ENCODE data around the gene PIGR. TPM values are rescaled to one million over a fixed set of nuclear protein-coding genes. Genes with fewer than 3 reads are reported as not detected.

Gene PIGR
- polyA plus RNA-seq, 1 experiment: not detected

DNA sequence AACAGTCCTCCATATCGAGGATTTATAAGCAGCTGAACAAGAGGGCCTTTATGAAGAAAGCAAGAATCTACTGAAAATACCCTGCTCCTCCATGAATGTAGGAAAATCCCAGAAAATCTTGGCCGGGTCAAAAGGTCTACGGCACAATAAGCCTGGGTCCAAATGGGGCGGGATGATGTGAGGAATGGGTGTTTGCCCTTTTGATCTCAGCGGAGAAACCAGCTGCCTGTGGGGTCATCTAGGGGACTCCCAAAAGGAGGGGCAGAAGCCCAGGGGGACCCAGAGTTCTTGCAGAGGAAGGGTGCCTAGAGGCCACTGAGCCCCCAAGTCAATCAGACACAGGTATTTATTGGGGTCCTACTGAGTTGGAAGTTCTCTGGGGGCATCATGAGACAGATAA lies 11.4 kb upstream of the PIGR start:
- TF ChIP-seq, protein P1, sequence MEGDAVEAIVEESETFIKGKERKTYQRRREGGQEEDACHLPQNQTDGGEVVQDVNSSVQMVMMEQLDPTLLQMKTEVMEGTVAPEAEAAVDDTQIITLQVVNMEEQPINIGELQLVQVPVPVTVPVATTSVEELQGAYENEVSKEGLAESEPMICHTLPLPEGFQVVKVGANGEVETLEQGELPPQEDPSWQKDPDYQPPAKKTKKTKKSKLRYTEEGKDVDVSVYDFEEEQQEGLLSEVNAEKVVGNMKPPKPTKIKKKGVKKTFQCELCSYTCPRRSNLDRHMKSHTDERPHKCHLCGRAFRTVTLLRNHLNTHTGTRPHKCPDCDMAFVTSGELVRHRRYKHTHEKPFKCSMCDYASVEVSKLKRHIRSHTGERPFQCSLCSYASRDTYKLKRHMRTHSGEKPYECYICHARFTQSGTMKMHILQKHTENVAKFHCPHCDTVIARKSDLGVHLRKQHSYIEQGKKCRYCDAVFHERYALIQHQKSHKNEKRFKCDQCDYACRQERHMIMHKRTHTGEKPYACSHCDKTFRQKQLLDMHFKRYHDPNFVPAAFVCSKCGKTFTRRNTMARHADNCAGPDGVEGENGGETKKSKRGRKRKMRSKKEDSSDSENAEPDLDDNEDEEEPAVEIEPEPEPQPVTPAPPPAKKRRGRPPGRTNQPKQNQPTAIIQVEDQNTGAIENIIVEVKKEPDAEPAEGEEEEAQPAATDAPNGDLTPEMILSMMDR (IDR thresholded peaks at IDR 0.05; ENCODE audit: low read depth, low read length): no peak
- Histone ChIP-seq H3K27ac (ENCODE audit: low read depth, low read length) (no peak overlapping the region), H3K9me3 (ENCODE audit: control insufficient read depth, insufficient read depth, low read length) (no peaks in the 10 kb centered on the region), H3K27me3 (ENCODE audit: control insufficient read depth, insufficient read depth, low read length) (peaks cover 27% of the 10 kb centered on the region), H3K4me3 (ENCODE audit: low read depth, low read length) (no peak overlapping the region)
- POLR2A ChIA-PET: no interaction called here
- no peak for DNase-seq (ENCODE audit: low read depth, low spot score)
- CTCF ChIA-PET: no interaction called here

DNA sequence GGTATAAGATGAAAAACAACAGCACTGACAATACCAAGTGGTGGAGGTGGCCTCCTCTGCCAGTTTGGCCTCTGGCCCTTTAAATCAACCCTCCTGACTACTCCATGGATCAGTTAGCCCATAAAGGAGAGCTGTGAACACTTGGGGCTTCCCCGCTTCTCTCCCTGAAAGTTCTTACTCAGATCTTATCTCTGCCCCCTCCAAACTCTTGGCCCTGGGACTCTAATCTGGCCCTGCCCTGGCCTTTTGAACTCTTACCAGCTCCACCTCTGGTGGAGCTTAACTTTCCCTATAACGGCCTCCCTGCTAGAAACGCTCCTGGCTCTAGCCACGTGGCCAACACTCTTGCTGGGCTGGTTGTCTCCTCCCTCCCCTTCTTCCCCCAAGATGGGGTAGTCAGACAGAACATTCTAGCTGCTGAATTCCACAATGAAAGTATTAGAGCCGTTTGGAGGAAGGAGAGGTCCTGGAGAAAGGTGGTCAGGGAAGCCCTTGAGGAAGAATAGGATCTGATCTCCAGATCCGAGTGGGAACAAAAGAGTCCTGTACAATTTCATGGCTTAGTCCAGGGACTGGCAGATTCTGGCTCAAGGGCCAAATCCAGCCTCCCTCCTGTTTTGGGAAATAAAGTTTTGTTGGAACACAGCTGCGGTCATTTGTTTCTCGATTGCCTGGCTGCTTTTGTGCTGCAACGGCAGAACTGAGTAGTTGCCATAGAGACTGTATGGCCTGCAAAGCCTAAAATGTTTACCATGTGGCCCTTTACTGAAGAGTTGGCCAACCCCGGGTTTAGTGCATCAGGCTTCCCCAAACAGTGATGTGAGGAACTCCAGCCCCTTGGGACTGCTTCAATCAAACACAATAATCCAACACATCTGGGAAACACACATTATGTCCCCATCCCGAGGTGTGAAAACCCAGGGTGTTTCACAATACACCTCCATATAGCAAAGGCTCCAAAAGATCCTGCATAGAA lies 9.5 kb upstream of the PIGR start:
- ChIA-PET CTCF (interaction anchor here (2.4 kb wide), 1 partner anchor 20 kb away, joined by 5 read pairs; no protein-coding TSS in a partner anchor), POLR2A (interaction anchor here (0.6 kb wide), 1 partner anchor 138 kb away, joined by 6 read pairs; no protein-coding TSS in a partner anchor)
- no peak for DNase-seq (ENCODE audit: low read depth, low spot score)
- Histone ChIP-seq H3K27ac (ENCODE audit: low read depth, low read length) (no peak overlapping the region), H3K4me3 (ENCODE audit: low read depth, low read length) (no peak overlapping the region), H3K9me3 (ENCODE audit: control insufficient read depth, insufficient read depth, low read length) (no peaks in the 10 kb centered on the region), H3K27me3 (ENCODE audit: control insufficient read depth, insufficient read depth, low read length) (peaks cover 27% of the 10 kb centered on the region)
- TF ChIP-seq, protein P1 (IDR thresholded peaks at IDR 0.05; ENCODE audit: low read depth, low read length): no peak

DNA sequence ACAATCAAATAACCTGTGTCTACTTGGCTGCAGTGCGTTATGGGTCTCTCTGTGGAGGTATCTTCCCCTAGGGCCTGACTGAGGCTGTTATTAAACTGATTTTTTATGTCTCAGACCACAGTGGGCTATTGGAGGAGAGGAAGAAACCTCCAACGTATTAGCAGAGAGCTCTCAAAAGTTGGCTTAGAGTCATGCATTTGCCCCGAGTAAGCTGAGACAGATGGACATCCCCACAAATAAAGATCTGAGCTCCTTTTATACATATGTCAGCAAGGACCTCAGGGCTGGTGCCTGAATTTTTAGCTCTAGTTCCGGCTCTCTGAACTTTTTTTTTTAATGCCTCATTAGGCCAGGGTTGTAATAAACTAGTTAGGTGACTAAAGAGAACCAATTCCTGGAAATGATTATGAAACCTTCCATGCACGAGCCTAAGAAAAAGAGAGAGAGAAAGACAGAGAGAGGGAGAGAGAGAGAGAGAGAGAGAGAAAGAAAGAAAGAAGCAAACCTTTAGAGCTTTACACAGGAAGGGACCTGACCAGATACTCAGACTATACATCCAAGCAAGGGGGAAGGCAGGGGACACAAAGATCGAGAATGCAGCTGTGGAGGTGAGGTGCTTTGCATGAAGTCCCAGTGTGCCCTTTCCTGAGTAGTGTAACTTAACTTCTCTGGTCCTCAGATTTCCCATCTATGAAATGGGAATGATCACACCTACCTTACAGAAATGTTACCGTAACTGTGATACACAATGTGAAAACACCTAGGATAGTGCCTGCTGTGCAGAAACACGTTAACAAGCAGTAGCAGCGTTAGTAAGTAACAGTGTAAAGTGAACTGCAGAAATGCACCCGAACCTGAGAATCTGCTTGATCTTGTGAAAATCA lies 8.4 kb upstream of the PIGR start:
- DNase-seq (ENCODE audit: low read depth, low spot score): no peak
- TF ChIP-seq, protein P1 (IDR thresholded peaks at IDR 0.05; ENCODE audit: low read depth, low read length): no peak
- H3K27me3 ChIP-seq (ENCODE audit: control insufficient read depth, insufficient read depth, low read length): peaks cover 24% of the 10 kb centered on the region
- H3K4me3 ChIP-seq (ENCODE audit: low read depth, low read length): no peak overlapping the region
- H3K27ac ChIP-seq (ENCODE audit: low read depth, low read length): no peak overlapping the region
- CTCF ChIA-PET: interaction anchor here (2.4 kb wide), 1 partner anchor 19 kb away, joined by 5 read pairs; no protein-coding TSS in a partner anchor
- no peaks in the 10 kb centered on the region; the same call in 1 of the 2 replicates for H3K9me3 ChIP-seq (ENCODE audit: control insufficient read depth, insufficient read depth, low read length)
- POLR2A ChIA-PET: no interaction called here

DNA sequence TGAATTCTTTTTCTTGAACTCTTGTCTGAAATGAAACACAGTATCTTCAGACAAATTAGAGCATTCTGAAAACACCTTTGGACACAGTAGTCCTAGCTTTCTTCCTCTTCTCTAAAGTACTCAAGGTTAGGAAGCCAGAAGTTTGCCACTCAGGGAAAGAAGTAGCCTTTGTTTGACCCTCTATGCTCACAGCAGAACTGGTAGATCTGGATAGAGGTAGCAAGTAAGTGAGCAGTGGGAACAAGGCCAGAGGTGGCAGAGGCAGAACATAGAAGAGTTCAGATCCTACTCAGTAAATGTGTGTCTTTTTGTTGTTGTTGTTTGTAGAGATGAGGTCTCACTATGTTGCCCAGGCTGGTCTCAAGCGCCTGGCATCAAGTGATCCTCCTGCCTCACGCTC lies 7.4 kb upstream of the PIGR start:
- CTCF ChIA-PET: interaction anchor here (2.4 kb wide), 1 partner anchor 17 kb away, joined by 5 read pairs; no protein-coding TSS in a partner anchor
- peaks cover 26% of the 10 kb centered on the region for H3K27me3 ChIP-seq (ENCODE audit: control insufficient read depth, insufficient read depth, low read length)

More for the DNA sequence above, 7.4 kb upstream of the PIGR start:
- Histone ChIP-seq H3K9me3 (ENCODE audit: control insufficient read depth, insufficient read depth, low read length) (no peaks in the 10 kb centered on the region; the same call in 1 of the 2 replicates), H3K4me3 (ENCODE audit: low read depth, low read length) (no peak overlapping the region), H3K27ac (ENCODE audit: low read depth, low read length) (no peak overlapping the region)
- DNase-seq (ENCODE audit: low read depth, low spot score): no peak
- POLR2A ChIA-PET: no interaction called here
- TF ChIP-seq, protein P1 (IDR thresholded peaks at IDR 0.05; ENCODE audit: low read depth, low read length): no peak
